ENCODE results near the gene ZFYVE27.

Gene ZFYVE27

DNA sequence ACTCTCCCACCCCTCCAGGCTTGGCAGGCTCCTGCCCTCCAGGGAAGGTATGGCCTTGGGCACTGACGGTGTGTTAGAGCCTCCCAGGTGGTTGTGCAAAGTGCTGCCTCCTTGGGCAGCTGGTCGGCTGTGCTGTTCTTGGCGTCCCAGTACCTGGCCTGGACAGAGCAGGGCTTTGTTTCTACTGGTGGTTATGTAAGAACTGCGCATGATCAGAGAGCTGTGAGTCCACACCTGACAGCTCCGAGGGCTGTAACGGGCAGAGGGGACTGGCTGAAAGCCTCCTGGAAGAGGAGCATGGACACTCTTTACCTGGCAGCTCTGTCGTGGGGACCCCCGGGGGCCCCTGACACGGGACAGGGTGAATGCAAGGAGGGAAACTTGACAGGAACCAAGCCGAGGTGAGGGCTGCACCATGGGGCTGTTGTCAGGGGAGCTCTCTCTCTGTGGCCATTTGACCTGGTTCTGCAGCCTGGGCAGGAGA is 37.9 kb downstream of the ZFYVE27 start:
- TF ChIP-seq, protein P1, sequence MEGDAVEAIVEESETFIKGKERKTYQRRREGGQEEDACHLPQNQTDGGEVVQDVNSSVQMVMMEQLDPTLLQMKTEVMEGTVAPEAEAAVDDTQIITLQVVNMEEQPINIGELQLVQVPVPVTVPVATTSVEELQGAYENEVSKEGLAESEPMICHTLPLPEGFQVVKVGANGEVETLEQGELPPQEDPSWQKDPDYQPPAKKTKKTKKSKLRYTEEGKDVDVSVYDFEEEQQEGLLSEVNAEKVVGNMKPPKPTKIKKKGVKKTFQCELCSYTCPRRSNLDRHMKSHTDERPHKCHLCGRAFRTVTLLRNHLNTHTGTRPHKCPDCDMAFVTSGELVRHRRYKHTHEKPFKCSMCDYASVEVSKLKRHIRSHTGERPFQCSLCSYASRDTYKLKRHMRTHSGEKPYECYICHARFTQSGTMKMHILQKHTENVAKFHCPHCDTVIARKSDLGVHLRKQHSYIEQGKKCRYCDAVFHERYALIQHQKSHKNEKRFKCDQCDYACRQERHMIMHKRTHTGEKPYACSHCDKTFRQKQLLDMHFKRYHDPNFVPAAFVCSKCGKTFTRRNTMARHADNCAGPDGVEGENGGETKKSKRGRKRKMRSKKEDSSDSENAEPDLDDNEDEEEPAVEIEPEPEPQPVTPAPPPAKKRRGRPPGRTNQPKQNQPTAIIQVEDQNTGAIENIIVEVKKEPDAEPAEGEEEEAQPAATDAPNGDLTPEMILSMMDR (conservative IDR thresholded peaks at IDR 0.05) = no peak

GRCh38 chr10:97777143-97777542 is 40.2 kb downstream of the ZFYVE27 start:
- H3K27ac ChIP-seq = no peak overlapping the region
- TF ChIP-seq, protein P1 (conservative IDR thresholded peaks at IDR 0.05) = no peak

More for the DNA sequence above, 37.9 kb downstream of the ZFYVE27 start:
- no peak overlapping the region for H3K27ac ChIP-seq

- no peak overlapping the region for H3K27ac ChIP-seq
- TF ChIP-seq, protein P1 (conservative IDR thresholded peaks at IDR 0.05) = no peak
Observed at GRCh38 chr10:97778452-97779302, 41.7 kb downstream of the ZFYVE27 start.

DNA sequence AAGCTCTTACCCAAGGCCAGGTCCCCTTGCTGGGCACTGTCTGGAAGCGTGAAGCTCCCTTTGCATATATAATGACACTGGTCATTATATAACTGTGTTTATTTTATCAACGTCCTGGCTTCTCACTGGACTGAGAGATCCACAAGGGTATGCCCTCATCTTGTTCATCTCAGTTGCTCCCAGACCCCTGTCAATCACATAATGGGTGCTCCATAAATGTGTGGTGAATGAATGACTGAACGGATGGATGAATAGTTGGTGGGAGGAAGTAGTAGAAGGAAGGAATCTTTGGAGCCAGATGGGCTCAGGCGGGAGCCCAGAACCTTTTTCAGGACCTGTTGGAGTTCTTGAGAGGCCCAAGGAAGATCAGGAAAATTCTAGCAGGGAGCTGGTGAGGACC is 42.6 kb downstream of the ZFYVE27 start:
- TF ChIP-seq, protein P1 (conservative IDR thresholded peaks at IDR 0.05) = no peak

DNA sequence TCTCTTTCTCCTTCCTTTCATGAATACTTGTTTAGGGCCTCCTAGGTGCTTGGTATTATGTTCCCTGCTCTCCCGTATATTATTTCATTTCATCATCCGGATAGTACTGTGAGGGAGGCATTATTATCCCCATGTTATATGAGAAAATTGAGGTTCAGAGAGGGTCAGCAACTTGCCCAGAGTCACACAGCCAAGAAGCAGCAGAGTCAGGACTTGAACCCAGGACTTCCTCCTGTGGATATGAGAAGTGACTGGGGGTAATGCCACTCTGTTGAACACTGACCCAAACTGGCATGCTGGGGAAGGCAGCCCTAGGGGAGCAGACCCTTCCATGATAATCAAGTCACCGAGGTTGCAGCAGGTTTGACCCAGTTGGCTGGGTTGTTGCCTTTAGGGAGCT is 43.0 kb downstream of the ZFYVE27 start:
- TF ChIP-seq, protein P1 (conservative IDR thresholded peaks at IDR 0.05) = no peak
- H3K27ac ChIP-seq = no peak overlapping the region

More for the DNA sequence above, 42.6 kb downstream of the ZFYVE27 start:
- no peak overlapping the region for H3K27ac ChIP-seq

GRCh38 chr10:97780841-97781617 is 44.1 kb downstream of the ZFYVE27 start:
- TF ChIP-seq, protein P1 (conservative IDR thresholded peaks at IDR 0.05) = no peak
- no peak overlapping the region for H3K27ac ChIP-seq
